GM21390 (cell line): ENCODE results near the gene SPATC1L.

Experiments used
- ATAC-seq: cut with Tn5 transposase; IDR thresholded peaks from one replicate; pipeline ENCODE4 v1.9.1; 2021; ENCODE audit not compliant: unreplicated experiment

SPATC1L gene

DNA sequence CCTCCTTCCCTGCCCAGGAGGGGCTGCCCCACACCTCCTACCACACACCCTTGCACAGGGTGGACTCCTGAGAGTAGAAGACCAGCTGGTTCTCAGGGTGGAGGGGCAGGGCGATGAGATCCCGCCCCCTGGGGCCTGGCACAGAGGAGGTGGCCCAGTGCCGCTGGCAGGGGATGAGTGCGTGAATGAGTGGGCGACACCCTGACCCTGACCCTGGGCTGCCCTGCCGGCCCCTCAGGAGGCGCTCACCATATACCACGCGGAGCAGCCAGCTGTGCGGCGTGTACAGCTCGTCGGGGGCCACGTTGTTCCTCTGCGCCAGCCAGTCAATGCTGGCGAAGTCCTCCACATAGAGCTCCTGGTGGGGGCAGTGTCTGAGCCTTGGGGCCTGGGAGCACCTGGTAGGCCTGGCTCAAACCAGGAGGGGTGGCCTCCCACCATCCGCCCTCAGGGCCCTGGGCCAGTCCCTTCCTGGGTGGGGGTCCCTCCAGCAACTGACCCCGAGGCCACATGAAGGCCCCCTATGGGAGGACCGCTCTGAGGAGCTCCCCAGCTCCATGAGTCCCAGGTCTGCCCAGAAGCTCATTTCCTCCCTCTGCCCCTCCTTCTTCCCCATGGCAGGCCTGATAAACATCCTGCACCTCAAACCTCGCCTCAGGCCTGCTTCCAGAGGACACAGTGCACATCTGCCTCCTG lies 31.3 kb upstream of the SPATC1L start:
- no peak for ATAC-seq

GRCh38 chr21:46214478-46215340 lies 30.4 kb upstream of the SPATC1L start:
- no peak for ATAC-seq

DNA sequence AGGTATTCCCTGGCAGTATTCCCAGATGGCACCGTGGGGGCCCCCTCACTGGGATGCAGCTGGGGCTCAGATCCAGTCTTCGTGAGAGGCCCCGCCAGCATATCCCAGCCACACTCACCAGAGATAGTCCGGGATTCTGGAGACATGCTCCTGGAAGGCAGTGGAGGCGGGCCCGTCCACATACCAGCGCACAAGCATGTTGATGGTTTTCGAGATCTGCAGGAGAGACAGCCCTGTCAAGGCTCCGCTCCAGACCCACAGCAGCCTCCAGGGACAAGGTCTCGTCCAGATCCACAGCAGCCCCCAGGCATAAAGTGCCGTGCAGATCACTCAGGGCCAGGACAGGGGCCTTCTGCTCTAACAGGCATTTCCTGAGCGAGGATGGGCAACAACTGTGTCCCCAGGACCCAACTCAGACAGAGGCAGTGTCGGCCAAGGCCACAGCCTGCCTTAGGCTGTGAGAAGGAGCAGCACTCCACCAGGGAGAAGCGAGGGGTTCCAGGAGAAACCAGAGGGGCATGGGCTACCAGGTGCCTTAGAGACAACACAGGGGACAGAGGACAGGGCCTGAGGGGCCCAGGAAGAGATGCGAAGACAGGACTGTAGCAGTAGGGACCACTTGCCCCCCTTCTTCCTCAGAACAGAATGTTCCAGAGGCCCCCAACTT lies 29.5 kb upstream of the SPATC1L start:
- no peak for ATAC-seq

GRCh38 chr21:46212721-46213484 lies 28.6 kb upstream of the SPATC1L start:
- no peak for ATAC-seq

DNA sequence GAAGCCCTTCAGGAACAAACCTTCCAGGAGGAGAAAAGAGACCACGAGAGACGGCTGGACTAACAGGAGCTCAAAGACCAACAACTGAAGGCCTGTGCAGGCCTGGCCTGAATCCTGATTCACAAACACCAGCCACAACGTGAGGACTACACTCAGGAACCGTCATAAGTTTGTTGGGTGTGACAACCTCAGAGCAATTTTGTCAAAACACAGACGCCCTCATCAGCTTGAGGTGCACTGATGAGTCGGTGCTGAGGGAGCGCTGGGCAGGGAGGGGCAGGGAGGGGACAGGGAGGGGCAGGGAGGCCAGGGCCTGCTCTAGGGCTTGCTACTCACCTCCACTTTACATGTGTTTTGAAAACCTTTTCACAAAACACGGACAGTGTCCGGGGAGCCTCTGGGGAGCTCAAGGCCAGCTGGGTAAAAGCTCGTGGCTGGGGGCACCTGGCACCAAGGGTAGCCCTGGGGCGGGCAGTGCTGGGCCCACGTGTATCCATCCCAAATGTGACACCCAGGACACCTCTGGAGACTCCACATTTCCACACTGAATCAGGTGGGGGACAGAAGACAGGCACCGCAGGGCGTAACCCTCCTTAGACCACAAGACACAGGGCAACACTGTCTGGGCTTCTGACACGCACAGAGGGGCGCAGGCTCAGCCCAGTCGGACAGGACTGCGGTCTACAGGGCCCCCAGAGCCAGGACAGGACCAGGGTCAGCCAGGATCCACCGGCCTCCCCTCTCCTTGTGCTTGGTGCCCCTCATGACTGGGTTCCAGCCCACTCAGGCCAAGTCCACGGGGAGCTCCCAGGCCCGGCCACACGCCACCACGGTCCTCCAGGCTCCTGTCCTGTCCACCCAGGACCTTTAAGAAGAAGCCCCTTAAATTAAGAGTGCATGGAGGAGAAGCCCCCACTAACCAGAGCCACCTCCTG lies 27.8 kb upstream of the SPATC1L start:
- ATAC-seq = no peak

GRCh38 chr21:46211376-46211775 lies 27.1 kb upstream of the SPATC1L start:
- no peak for ATAC-seq

DNA sequence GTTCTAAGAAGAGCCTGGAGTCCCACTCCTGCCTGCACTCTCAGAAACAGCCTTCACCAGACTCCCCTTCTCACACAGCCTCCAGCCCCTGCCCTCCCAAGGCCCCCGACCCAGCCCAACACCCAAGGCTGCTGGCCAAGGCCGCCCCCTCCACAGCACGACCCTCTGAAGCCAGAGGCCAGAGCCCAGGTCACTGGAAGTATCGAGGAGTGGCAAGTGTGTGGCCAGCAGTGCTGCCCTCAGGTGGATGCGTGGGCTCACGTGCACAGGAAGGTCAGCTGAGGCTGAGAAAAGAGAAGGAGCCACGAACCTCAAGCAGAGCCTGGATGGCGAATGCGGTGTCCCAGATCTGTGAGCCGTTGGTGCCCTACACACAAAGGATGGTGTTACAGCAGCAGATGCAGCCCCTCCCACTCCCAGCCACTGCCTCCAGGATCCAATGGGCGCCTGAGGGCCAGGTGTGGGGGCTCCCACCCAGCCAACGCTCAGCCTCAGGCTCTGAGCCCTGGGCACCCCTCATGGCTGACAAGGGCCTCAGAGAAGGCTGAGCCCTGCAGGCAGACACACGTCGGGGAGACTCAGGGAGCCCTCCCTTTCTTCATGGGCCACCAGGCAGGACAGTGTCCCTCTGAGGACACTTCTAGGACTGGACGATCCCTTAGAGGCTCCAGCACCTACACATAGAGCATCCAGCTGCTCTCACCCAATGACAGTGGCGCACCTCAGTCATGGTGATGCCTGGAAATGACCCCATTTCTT lies 26.3 kb upstream of the SPATC1L start:
- no peak for ATAC-seq

GRCh38 chr21:46208761-46209721 lies 24.8 kb upstream of the SPATC1L start:
- no peak for ATAC-seq

DNA sequence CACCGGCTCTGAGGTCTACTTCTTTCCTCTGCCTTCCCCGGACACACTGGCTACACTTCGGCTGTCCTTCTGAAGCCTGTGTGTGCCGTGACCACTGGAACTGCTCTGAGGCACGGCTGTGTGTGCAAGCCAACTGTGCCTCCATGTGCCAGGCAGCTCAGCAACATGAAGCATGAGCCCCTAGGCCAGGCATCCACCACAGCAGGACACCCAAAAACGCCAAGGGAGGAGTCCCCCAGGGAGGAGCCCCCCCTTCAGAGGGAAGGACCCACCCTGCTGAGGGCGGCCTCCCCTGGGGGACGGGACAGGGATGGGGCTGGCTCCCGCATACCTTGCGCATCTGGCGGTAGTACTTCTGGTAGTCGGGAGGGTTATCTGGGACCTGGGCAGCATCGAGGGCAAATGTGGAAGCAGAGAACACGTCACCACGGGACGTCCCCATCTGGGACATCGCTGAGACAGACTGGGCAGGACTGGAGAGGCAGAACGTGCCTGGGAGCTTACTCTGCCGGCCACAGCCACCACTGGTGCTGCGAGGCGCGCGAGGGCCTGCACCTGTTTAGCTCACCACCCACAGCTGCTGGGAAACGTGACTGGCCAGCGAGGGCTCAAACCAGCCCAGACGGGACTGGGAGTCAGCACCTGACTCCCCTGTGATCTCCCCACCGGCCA lies 23.8 kb upstream of the SPATC1L start:
- ATAC-seq = no peak

GRCh38 chr21:46207006-46207919 lies 23.0 kb upstream of the SPATC1L start:
- no peak for ATAC-seq

GRCh38 chr21:46206163-46207005 lies 22.1 kb upstream of the SPATC1L start:
- ATAC-seq = no peak

GRCh38 chr21:46205766-46206162 lies 21.5 kb upstream of the SPATC1L start:
- ATAC-seq = no peak

- ATAC-seq = no peak
Measured at GRCh38 chr21:46205166-46205565, 20.9 kb upstream of the SPATC1L start.

GRCh38 chr21:46203203-46203600 lies 18.9 kb upstream of the SPATC1L start:
- no peak for ATAC-seq

DNA sequence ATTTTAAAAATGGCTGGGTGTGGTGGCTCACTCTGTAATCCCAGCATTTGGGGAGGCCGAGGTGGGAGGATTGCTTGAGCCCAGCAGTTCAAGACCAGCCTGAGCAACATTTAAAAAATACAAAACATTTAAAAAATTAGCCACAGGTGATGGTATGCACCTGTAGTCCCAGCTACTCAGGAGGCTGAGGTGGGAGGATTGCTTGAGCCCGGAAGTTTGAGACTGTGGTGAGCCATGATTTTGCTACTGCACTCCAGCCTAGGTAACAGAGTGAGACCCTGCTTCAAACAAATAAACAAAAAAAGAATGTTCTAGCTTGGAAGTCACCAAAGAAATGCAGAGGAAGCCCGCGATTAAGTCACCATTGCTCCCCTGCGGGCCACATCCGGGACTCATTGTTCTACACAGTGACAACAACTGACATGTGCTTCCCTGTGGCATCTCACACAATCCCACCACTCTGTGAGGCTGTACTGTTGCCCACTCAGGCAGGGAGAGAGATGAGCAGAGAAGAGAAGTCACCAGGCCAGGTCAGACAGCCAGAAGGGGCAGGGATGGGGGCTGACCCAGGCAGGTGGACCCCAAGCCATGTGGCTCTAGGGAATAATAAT lies 18.4 kb upstream of the SPATC1L start:
- ATAC-seq = no peak
